RPMI8226 (cell line): ENCODE measurements around the gene SMC3.

ENCODE experiments used
- DNase-seq: peaks from one replicate; pipeline ENCODE4 v3.0.0-alpha.2; 2015

The SMC3 gene

DNA sequence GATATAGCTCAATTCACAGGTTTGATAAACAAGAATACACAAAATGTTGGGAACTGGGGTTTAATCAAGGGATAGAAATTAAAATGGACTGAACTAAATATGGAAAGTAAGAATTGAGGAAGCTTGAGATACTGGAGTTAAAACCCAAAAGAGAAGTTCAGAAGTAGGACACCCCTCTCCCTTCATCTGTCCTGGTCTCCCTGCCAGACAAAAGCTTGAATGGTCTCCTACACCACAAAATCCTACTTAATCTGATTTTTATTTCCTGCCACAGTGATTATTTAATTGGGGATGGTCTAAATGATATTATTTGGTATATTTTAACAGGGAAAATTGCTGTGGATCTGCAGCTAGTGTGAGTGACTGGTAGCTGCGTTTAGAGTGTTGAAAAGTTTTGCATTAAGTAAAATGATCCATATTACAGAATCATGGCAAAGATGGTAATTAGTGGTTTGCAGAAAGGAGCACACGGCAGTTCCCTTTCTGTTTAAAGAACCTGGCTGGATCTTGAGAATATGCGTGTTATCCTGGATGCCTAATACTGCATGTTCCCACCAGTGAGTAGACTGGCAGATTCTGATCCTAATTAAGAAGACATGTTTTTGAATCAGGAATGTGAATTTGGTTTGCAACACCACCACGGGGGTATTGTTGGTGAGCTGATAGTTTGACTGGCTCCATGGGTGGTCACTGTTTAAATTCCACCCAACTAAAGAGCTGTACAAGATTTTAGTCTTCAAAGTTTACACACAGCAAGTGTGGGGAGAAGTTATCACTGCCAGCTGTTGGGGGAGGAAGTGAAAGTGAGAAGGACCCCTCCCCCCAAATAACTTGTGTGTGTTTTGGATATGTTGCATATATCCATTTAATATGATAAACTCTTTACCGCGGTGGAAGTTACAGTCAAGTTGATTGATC, 82.1 kb downstream of the SMC3 start:
- no peak for DNase-seq

DNA sequence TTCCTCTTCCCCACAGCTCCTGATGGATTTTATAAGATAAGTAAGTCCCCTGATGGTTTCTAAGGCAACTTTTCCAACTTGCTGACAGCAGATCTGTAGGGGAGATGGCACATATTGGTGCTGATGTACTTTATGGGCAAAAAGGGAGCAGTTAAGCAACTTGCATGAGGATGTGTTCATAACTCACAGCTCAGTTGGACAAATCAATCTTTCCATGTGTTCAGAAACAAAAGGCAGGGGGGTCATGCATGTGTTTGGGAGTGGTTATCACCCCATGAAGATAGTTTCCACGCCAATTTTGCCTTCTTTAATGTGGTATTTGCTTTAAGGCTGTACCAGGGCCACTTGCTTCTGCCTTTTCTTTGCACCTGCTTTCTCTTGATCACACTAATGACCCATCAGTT, 82.8 kb downstream of the SMC3 start:
- no peak for DNase-seq

DNA sequence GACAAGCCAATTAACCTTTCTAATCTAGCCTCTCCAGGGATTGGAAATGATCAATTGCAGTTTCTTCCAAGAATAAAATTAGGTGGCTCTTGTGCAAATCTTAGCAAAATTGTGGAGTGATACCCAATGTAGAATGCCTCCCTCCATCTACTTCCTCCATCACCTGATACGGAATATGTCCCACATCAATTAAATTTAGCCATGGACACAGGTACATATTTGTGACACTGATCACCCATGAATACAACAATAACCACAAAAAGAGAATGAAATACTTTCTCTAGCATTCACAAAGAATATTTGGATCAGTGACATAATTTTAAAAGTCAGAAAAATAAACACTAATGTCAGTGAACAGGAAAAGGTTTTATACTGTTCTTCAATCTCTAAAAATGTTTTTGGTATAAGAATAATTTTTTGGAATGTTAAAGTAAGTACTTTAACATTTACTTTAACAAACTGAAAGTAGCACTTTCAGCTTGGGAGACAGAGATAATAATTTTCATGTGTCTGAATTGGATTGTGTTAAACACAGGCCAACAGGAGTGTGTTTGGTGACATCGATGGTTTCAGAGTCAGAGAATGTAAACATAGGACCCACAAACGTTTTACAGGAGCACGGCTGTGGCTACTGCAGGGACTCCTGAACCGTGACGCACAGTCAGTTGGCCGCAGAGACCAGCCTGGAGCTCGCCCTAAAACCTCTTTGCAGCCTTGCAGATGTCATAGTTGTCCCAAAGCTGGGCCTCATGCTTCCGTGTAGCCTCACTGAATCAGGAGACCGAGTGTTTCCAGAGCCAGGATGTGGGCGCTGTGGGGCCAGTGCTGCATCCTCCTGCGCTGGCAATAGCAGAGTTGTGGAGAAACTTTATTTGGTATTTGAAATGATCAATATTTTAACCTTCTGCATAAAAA, 83.8 kb downstream of the SMC3 start:
- no peak for DNase-seq

DNA sequence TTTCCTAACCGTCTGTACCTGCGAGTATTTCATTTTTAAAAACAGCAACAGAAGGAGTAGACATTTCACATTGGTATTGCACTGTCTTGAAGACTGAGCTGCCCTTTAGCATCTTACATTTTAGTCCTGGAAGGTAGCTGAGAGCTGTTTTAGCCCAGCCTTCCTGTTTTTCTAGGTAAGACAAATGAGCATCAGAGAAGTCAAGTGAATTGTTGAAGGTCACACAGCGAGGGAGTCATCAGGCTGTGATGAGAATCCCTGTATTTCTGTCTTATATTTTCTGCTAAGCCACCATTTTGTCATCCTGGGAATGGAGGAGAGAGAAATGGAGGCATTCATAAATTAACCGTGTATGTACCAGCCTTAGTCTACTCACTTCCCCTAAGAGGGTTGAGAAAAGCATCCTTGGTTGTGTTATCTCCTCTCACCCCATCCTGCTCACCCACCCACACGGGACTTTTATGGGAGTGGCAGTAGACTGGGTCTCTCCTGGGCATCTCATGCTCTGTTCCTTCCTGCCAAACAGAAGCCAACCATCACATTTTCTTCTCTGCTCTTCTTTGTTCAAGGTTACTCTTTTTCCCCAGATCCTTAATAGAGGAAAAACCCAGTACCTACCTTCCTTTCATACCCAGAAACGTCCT, 85.1 kb downstream of the SMC3 start:
- no peak for DNase-seq
